HepG2 (cell line): ENCODE data around the gene L3MBTL1. TPM values are rescaled to one million over a fixed set of nuclear protein-coding genes. Genes with fewer than 3 reads are reported as not detected.

Experiments
- PRDM10 ChIP-seq: sonication (generic); formaldehyde crosslinking; IDR thresholded peaks from 2 replicates; pipeline ENCODE4 v1.4.0; 2020; ENCODE audit warnings: low read depth, missing genetic modification reagents
- PRDM4 ChIP-seq: sonication (generic); formaldehyde crosslinking; IDR thresholded peaks from 2 replicates; pipeline ENCODE4 v1.9.0; 2021; ENCODE audit warnings: missing genetic modification reagents, borderline replicate concordance
- REL ChIP-seq: sonication (generic); formaldehyde crosslinking; conservative IDR thresholded peaks from 2 replicates; pipeline ENCODE4 v1.8.0; 2022; ENCODE audit warnings: mild to moderate bottlenecking, missing genetic modification reagents, moderate library complexity
- RXRA ChIP-seq: sonication (generic); formaldehyde crosslinking; IDR thresholded peaks from 2 replicates; pipeline ENCODE4 v1.5.1; 2020; ENCODE audit warnings: missing genetic modification reagents
- SATB2 ChIP-seq: sonication (generic); formaldehyde crosslinking; IDR thresholded peaks from 2 replicates; pipeline ENCODE4 v1.5.0; 2020; ENCODE audit warnings: missing genetic modification reagents
- SMYD3 ChIP-seq: sonication (generic); formaldehyde crosslinking; IDR thresholded peaks from 2 replicates; pipeline ENCODE4 v1.8.1; 2023; ENCODE audit warnings: mild to moderate bottlenecking, missing genetic modification reagents
- SP1 ChIP-seq, 2 experiments: fragments of 450-650 bp in 1 of 2; sonication (generic) in 1 of 2; formaldehyde crosslinking in 1 of 2; IDR thresholded peaks; 2 replicates each; pipeline versions ENCODE4 v1.4.0 to v1.6.1; 2016 to 2020; ENCODE audit warnings: missing genetic modification reagents in 1 of 2
- TBX2 ChIP-seq: sonication (generic); formaldehyde crosslinking; IDR thresholded peaks from 2 replicates; pipeline ENCODE4 v1.5.0; 2020; ENCODE audit warnings: missing genetic modification reagents, mild to moderate bottlenecking, borderline replicate concordance
- TGIF2 ChIP-seq: IDR thresholded peaks from 2 replicates; pipeline ENCODE4 v1.6.1; 2016; ENCODE audit warnings: control low read depth, missing compliant biosample characterization
- YY1 ChIP-seq: IDR thresholded peaks from 2 replicates; pipeline ENCODE4 v1.6.1; 2011; ENCODE audit warnings: low read length, low read depth, moderate library complexity, mild to moderate bottlenecking; ENCODE audit not compliant: insufficient read depth, insufficient replicate concordance
- ZNF263 ChIP-seq: sonication (generic); formaldehyde crosslinking; IDR thresholded peaks from 2 replicates; pipeline ENCODE4 v1.4.0; 2020; ENCODE audit warnings: missing genetic modification reagents
- ZNF280D ChIP-seq: sonication (generic); formaldehyde crosslinking; IDR thresholded peaks from 2 replicates; pipeline ENCODE4 v1.5.1; 2020; ENCODE audit warnings: mild to moderate bottlenecking, missing genetic modification reagents
- ZNF350 ChIP-seq: sonication (generic); formaldehyde crosslinking; IDR thresholded peaks from 2 replicates; pipeline ENCODE4 v1.4.0; 2020; ENCODE audit warnings: mild to moderate bottlenecking, low read depth, missing genetic modification reagents, borderline replicate concordance
- ZNF431 ChIP-seq: sonication (generic); formaldehyde crosslinking; IDR thresholded peaks from 2 replicates; pipeline ENCODE4 v1.9.0; 2022; ENCODE audit warnings: missing genetic modification reagents, low read depth, mild to moderate bottlenecking, borderline replicate concordance
- ZNF580 ChIP-seq: IDR thresholded peaks from 2 replicates; pipeline ENCODE4 v1.6.1; 2016; ENCODE audit warnings: low read depth, borderline replicate concordance
- ZSCAN5A ChIP-seq: sonication (generic); formaldehyde crosslinking; IDR thresholded peaks from 2 replicates; pipeline ENCODE4 v1.8.0; 2022; ENCODE audit warnings: mild to moderate bottlenecking, missing genetic modification reagents, borderline replicate concordance
- polyA plus RNA-seq, 8 experiments: library from polyadenylated mRNA; depleted of rRNA in 3 of 8; stranded (reverse) in 7 of 8; unstranded in 1 of 8; fragments of >200 nt; fragmentation: Illumina TruSeq in 4 of 8; extraction: Trizol in 4 of 8; gene quantifications; 2 replicates each; pipeline versions ENCODE4 v1.2.1 to v1.2.3, GENCODE V29; 2011 to 2016; ENCODE audit warnings: low read depth in 4 of 8, missing spikeins in 1 of 8, mixed read lengths in 1 of 8; ENCODE audit not compliant: insufficient read depth in 1 of 8
- total RNA-seq, 5 experiments: library from RNA; depleted of rRNA; stranded (reverse); fragments of >200 nt; fragmentation: Illumina TruSeq; extraction: Trizol; gene quantifications; 2 replicates each; pipeline ENCODE4 v1.2.3, GENCODE V29; 2016; ENCODE audit warnings: low read depth in 1 of 5

The L3MBTL1 gene
- total and polyA plus RNA-seq, 2 of the 13 experiments (the other 11 are each of a cell fraction or from before 2014, with no cell fraction given), result 9.0 to 17.8 TPM

- TF ChIP-seq ZNF280D (no peak), SP1 (IDR thresholded peaks at IDR 0.05) (no peak), SP1 (CRISPR knock-in tag; IDR thresholded peaks at IDR 0.05) (no peak), ZNF580 (CRISPR knock-in tag) (peak; percentile 63; the same call in 1 of the 2 replicates), TGIF2 (CRISPR knock-in tag) (no peak), ZSCAN5A (CRISPR knock-in tag) (no peak), REL (CRISPR knock-in tag) (no peak), ZNF350 (CRISPR knock-in tag) (0 out of 2 replicates have a peak, but pooled peaks have one; percentile 19), SMYD3 (CRISPR knock-in tag) (no peak), PRDM10 (no peak), ZNF431 (no peak), ZNF263 (CRISPR knock-in tag) (no peak), TBX2 (CRISPR knock-in tag) (no peak), RXRA (CRISPR knock-in tag) (peak; percentile 59; the same call in 1 of the 2 replicates), YY1 (peak; percentile 12), PRDM4 (no peak), SATB2 (CRISPR knock-in tag) (no peak)
Measured at GRCh38 chr20:43459022-43459942, 48.2 kb upstream of the L3MBTL1 start (continued).
